HepG2 (cell line): ENCODE results near the gene ATG2B. TPM values are rescaled to one million over a fixed set of nuclear protein-coding genes. Genes with fewer than 3 reads are reported as not detected.

ENCODE experiments used
- ATF7-NPFF ChIP-seq: sonication (generic); formaldehyde crosslinking; IDR thresholded peaks from 2 replicates; pipeline ENCODE4 v1.8.1; 2023; ENCODE audit warnings: mild to moderate bottlenecking, low read depth, missing genetic modification reagents, moderate library complexity
- CREM ChIP-seq, 2 experiments: sonication (generic) in 1 of 2; formaldehyde crosslinking in 1 of 2; IDR thresholded peaks; 2 replicates each; pipeline versions ENCODE4 v1.4.0 to v1.6.1; 2016 to 2020; ENCODE audit warnings: antibody characterized with exemption in 1 of 2, mild to moderate bottlenecking in 1 of 2, missing genetic modification reagents in 1 of 2
- FIP1L1 ChIP-seq: fragments of 200-400 bp; formaldehyde crosslinking; IDR thresholded peaks from 2 replicates; pipeline ENCODE4 v1.6.1; 2018; ENCODE audit warnings: low read depth, mild to moderate bottlenecking, low read length, moderate library complexity, borderline replicate concordance; ENCODE audit not compliant: insufficient read depth
- KDM3A ChIP-seq: IDR thresholded peaks from 2 replicates; pipeline ENCODE4 v1.6.1; 2018; ENCODE audit warnings: low read depth, missing compliant biosample characterization
- MLLT10 ChIP-seq: sonication (generic); formaldehyde crosslinking; IDR thresholded peaks from 2 replicates; pipeline ENCODE4 v1.4.0; 2020; ENCODE audit warnings: missing genetic modification reagents
- PHF8 ChIP-seq: sonication (generic); formaldehyde crosslinking; IDR thresholded peaks from 2 replicates; pipeline ENCODE4 v1.5.0; 2020; ENCODE audit warnings: missing genetic modification reagents
- PPARG ChIP-seq: conservative IDR thresholded peaks from 2 replicates; pipeline ENCODE4 v1.6.1; 2016; ENCODE audit warnings: missing biosample characterization, missing genetic modification reagents
- REXO4 ChIP-seq: sonication (generic); formaldehyde crosslinking; IDR thresholded peaks from 2 replicates; pipeline ENCODE4 v1.8.0; 2022; ENCODE audit warnings: missing genetic modification reagents, mild to moderate bottlenecking, borderline replicate concordance
- RFXANK ChIP-seq: IDR thresholded peaks from 2 replicates; pipeline ENCODE4 v1.6.1; 2016
- TAF1 ChIP-seq: sonication (generic); formaldehyde crosslinking; IDR thresholded peaks from 2 replicates; pipeline ENCODE4 v1.4.0; 2020; ENCODE audit warnings: missing genetic modification reagents
- TBP ChIP-seq: sonication (generic); formaldehyde crosslinking; IDR thresholded peaks from 2 replicates; pipeline ENCODE4 v1.5.0; 2020; ENCODE audit warnings: missing genetic modification reagents
- ZBTB1 ChIP-seq: sonication (generic); formaldehyde crosslinking; IDR thresholded peaks from 2 replicates; pipeline ENCODE4 v1.4.0; 2020; ENCODE audit warnings: missing genetic modification reagents, borderline replicate concordance
- ZFY ChIP-seq: sonication (generic); formaldehyde crosslinking; IDR thresholded peaks from 2 replicates; pipeline ENCODE4 v1.4.0; 2020; ENCODE audit warnings: missing genetic modification reagents
- ZMAT3 ChIP-seq: sonication (generic); formaldehyde crosslinking; conservative IDR thresholded peaks from 2 replicates; pipeline ENCODE4 v1.7.0; 2021; ENCODE audit warnings: missing genetic modification reagents
- ZMYM3 ChIP-seq: sonication (generic); formaldehyde crosslinking; IDR thresholded peaks from 2 replicates; pipeline ENCODE4 v1.5.1; 2020; ENCODE audit warnings: mild to moderate bottlenecking, missing genetic modification reagents
- ZNF7 ChIP-seq: IDR thresholded peaks from 2 replicates; pipeline ENCODE4 v1.6.1; 2016; ENCODE audit warnings: missing biosample characterization, missing genetic modification reagents
- polyA plus RNA-seq, 8 experiments: library from polyadenylated mRNA; depleted of rRNA in 3 of 8; stranded (reverse) in 7 of 8; unstranded in 1 of 8; fragments of >200 nt; fragmentation: Illumina TruSeq in 4 of 8; extraction: Trizol in 4 of 8; gene quantifications; 2 replicates each; pipeline versions ENCODE4 v1.2.1 to v1.2.3, GENCODE V29; 2011 to 2016; ENCODE audit warnings: low read depth in 4 of 8, missing spikeins in 1 of 8, mixed read lengths in 1 of 8; ENCODE audit not compliant: insufficient read depth in 1 of 8
- total RNA-seq, 5 experiments: library from RNA; depleted of rRNA; stranded (reverse); fragments of >200 nt; fragmentation: Illumina TruSeq; extraction: Trizol; gene quantifications; 2 replicates each; pipeline ENCODE4 v1.2.3, GENCODE V29; 2016; ENCODE audit warnings: low read depth in 1 of 5
- TF ChIP-seq, protein P1 (sequence below): sonication (generic); formaldehyde crosslinking; conservative IDR thresholded peaks from 2 replicates; pipeline ENCODE4 v1.8.0; 2022; ENCODE audit warnings: missing genetic modification reagents
- TF ChIP-seq, protein P2 (sequence below): sonication (generic); formaldehyde crosslinking; IDR thresholded peaks from 2 replicates; pipeline ENCODE4 v1.5.1; 2020; ENCODE audit warnings: mild to moderate bottlenecking, missing genetic modification reagents, moderate library complexity
- TF ChIP-seq, protein P3 (sequence below): sonication (generic); formaldehyde crosslinking; IDR thresholded peaks from 2 replicates; pipeline ENCODE4 v1.8.0; 2022; ENCODE audit warnings: mild to moderate bottlenecking, missing genetic modification reagents, moderate library complexity
- TF ChIP-seq, protein P4 (sequence below): sonication (generic); formaldehyde crosslinking; IDR thresholded peaks from 2 replicates; pipeline ENCODE4; 2020; ENCODE audit warnings: missing genetic modification reagents, mild to moderate bottlenecking, borderline replicate concordance

ATG2B gene
- total and polyA plus RNA-seq, 2 of the 13 experiments (the other 11 are each of a cell fraction or from before 2014, with no cell fraction given) = 7.4 to 7.5 TPM

GRCh38 chr14:96362965-96363750 lies at the start of gene ATG2B, which contains the start of gene GSKIP (continued):
- TF ChIP-seq, protein P1, sequence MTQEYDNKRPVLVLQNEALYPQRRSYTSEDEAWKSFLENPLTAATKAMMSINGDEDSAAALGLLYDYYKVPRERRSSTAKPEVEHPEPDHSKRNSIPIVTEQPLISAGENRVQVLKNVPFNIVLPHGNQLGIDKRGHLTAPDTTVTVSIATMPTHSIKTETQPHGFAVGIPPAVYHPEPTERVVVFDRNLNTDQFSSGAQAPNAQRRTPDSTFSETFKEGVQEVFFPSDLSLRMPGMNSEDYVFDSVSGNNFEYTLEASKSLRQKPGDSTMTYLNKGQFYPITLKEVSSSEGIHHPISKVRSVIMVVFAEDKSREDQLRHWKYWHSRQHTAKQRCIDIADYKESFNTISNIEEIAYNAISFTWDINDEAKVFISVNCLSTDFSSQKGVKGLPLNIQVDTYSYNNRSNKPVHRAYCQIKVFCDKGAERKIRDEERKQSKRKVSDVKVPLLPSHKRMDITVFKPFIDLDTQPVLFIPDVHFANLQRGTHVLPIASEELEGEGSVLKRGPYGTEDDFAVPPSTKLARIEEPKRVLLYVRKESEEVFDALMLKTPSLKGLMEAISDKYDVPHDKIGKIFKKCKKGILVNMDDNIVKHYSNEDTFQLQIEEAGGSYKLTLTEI (CRISPR knock-in tag) = no peak
- TF ChIP-seq PHF8 (peak; percentile 91), ZMYM3 (CRISPR knock-in tag) (0 out of 2 replicates have a peak, but pooled peaks have one; percentile 11), RFXANK (CRISPR knock-in tag) (no peak), KDM3A (CRISPR knock-in tag) (peak; percentile 56; the same call in 1 of the 2 replicates), ZNF7 (CRISPR knock-in tag) (0 out of 2 replicates have a peak, but pooled peaks have one; percentile 36), ZBTB1 (CRISPR knock-in tag) (no peak), ZFY (CRISPR knock-in tag) (peak; percentile 91), FIP1L1 (no peak), PPARG (no peak), MLLT10 (CRISPR knock-in tag) (no peak), REXO4 (CRISPR knock-in tag) (no peak), TBP (no peak), TAF1 (CRISPR knock-in tag) (peak; percentile 65), ZMAT3 (CRISPR knock-in tag) (peak; percentile 72; the same call in 1 of the 2 replicates), CREM (IDR thresholded peaks at IDR 0.05) (peak; percentile 66; the same call in 1 of the 2 replicates), CREM (CRISPR knock-in tag; IDR thresholded peaks at IDR 0.05) (no peak; the same call in 1 of the 2 replicates), ATF7-NPFF (CRISPR knock-in tag) (0 out of 2 replicates have a peak, but pooled peaks have one; percentile 54)
- TF ChIP-seq, protein P2, sequence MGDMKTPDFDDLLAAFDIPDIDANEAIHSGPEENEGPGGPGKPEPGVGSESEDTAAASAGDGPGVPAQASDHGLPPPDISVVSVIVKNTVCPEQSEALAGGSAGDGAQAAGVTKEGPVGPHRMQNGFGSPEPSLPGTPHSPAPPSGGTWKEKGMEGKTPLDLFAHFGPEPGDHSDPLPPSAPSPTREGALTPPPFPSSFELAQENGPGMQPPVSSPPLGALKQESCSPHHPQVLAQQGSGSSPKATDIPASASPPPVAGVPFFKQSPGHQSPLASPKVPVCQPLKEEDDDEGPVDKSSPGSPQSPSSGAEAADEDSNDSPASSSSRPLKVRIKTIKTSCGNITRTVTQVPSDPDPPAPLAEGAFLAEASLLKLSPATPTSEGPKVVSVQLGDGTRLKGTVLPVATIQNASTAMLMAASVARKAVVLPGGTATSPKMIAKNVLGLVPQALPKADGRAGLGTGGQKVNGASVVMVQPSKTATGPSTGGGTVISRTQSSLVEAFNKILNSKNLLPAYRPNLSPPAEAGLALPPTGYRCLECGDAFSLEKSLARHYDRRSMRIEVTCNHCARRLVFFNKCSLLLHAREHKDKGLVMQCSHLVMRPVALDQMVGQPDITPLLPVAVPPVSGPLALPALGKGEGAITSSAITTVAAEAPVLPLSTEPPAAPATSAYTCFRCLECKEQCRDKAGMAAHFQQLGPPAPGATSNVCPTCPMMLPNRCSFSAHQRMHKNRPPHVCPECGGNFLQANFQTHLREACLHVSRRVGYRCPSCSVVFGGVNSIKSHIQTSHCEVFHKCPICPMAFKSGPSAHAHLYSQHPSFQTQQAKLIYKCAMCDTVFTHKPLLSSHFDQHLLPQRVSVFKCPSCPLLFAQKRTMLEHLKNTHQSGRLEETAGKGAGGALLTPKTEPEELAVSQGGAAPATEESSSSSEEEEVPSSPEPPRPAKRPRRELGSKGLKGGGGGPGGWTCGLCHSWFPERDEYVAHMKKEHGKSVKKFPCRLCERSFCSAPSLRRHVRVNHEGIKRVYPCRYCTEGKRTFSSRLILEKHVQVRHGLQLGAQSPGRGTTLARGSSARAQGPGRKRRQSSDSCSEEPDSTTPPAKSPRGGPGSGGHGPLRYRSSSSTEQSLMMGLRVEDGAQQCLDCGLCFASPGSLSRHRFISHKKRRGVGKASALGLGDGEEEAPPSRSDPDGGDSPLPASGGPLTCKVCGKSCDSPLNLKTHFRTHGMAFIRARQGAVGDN (CRISPR knock-in tag) = peak; percentile 61
- TF ChIP-seq, protein P3, sequence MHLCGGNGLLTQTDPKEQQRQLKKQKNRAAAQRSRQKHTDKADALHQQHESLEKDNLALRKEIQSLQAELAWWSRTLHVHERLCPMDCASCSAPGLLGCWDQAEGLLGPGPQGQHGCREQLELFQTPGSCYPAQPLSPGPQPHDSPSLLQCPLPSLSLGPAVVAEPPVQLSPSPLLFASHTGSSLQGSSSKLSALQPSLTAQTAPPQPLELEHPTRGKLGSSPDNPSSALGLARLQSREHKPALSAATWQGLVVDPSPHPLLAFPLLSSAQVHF (CRISPR knock-in tag) = no peak
- TF ChIP-seq, protein P4, sequence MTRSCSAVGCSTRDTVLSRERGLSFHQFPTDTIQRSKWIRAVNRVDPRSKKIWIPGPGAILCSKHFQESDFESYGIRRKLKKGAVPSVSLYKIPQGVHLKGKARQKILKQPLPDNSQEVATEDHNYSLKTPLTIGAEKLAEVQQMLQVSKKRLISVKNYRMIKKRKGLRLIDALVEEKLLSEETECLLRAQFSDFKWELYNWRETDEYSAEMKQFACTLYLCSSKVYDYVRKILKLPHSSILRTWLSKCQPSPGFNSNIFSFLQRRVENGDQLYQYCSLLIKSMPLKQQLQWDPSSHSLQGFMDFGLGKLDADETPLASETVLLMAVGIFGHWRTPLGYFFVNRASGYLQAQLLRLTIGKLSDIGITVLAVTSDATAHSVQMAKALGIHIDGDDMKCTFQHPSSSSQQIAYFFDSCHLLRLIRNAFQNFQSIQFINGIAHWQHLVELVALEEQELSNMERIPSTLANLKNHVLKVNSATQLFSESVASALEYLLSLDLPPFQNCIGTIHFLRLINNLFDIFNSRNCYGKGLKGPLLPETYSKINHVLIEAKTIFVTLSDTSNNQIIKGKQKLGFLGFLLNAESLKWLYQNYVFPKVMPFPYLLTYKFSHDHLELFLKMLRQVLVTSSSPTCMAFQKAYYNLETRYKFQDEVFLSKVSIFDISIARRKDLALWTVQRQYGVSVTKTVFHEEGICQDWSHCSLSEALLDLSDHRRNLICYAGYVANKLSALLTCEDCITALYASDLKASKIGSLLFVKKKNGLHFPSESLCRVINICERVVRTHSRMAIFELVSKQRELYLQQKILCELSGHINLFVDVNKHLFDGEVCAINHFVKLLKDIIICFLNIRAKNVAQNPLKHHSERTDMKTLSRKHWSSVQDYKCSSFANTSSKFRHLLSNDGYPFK (CRISPR knock-in tag) = peak; percentile 59; the same call in 1 of the 2 replicates
